Endothelial cell (in vitro differentiated cells): ENCODE data around the gene PINLYP. TPM values are rescaled to one million over a fixed set of nuclear protein-coding genes. Genes with fewer than 3 reads are reported as not detected.

Source experiments
- DNase-seq: peaks from one replicate; pipeline ENCODE4 v3.0.0; 2021; ENCODE audit warnings: low spot score
- H3K27ac Mint-ChIP-seq: one replicate; pipeline ENCODE4 v1.8.0; 2021; ENCODE audit warnings: mixed read lengths, inconsistent platforms; ENCODE audit not compliant: unreplicated experiment
- H3K27me3 Mint-ChIP-seq: one replicate; pipeline ENCODE4 v1.8.0; 2021; ENCODE audit warnings: mild to moderate bottlenecking, moderate library complexity, mixed read lengths, inconsistent platforms; ENCODE audit not compliant: unreplicated experiment
- H3K36me3 Mint-ChIP-seq: one replicate; pipeline ENCODE4 v1.8.0; 2021; ENCODE audit warnings: mild to moderate bottlenecking, low read depth, mixed read lengths, inconsistent platforms; ENCODE audit not compliant: unreplicated experiment
- H3K4me1 Mint-ChIP-seq: one replicate; pipeline ENCODE4 v1.8.0; 2021; ENCODE audit warnings: mild to moderate bottlenecking, mixed read lengths, inconsistent platforms; ENCODE audit not compliant: unreplicated experiment
- H3K4me3 Mint-ChIP-seq: one replicate; pipeline ENCODE4 v1.8.0; 2021; ENCODE audit warnings: mild to moderate bottlenecking, mixed read lengths, inconsistent platforms; ENCODE audit not compliant: unreplicated experiment
- H3K9me3 Mint-ChIP-seq: one replicate; pipeline ENCODE4 v1.8.0; 2021; ENCODE audit warnings: mixed read lengths, inconsistent platforms; ENCODE audit not compliant: unreplicated experiment
- total RNA-seq: library from RNA; stranded (reverse); fragmentation: NEBNext Ultra II Directional; extraction: Animal tissue kit (Norgen Biotek cat#: 25700); gene quantifications from one replicate; pipeline ENCODE4 v1.2.1, GENCODE V29; 2021; ENCODE audit not compliant: unreplicated experiment
- TF ChIP-seq, protein P1 (sequence below): fragments of 200-600 bp; sonication (generic); IDR thresholded peaks from one replicate; pipeline ENCODE4 v1.5.0; 2021; ENCODE audit warnings: antibody characterized with exemption; ENCODE audit not compliant: unreplicated experiment

PINLYP gene
- total RNA-seq, 1 donor from 2014 or later = 3.4 TPM

DNA sequence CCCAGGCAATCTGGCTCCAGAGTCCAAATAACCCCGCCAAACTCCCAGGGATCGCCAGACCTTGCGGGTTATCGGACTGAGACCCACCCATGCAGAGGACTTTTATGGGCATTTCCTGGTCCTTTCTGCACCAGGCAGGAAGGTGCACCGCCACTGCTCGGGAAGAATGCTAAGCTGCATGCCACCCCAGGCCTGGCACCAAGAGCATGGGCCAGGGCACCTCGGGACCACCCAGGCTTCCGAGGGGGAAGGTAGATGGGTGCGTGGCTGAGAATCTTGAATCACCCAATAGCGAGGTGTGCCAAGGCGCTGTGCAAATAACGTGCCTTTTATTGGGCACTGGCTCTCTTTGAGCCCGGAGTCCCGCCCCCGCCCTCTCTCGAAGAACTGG lies 43.0 kb upstream of the PINLYP start:
- no peaks in the 10 kb centered on the region for H3K9me3 Mint-ChIP-seq
- TF ChIP-seq, protein P1, sequence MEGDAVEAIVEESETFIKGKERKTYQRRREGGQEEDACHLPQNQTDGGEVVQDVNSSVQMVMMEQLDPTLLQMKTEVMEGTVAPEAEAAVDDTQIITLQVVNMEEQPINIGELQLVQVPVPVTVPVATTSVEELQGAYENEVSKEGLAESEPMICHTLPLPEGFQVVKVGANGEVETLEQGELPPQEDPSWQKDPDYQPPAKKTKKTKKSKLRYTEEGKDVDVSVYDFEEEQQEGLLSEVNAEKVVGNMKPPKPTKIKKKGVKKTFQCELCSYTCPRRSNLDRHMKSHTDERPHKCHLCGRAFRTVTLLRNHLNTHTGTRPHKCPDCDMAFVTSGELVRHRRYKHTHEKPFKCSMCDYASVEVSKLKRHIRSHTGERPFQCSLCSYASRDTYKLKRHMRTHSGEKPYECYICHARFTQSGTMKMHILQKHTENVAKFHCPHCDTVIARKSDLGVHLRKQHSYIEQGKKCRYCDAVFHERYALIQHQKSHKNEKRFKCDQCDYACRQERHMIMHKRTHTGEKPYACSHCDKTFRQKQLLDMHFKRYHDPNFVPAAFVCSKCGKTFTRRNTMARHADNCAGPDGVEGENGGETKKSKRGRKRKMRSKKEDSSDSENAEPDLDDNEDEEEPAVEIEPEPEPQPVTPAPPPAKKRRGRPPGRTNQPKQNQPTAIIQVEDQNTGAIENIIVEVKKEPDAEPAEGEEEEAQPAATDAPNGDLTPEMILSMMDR = no peak
- peaks cover 14% of the 10 kb centered on the region for H3K27me3 Mint-ChIP-seq
- peak; percentile 22 for DNase-seq
- H3K4me3 Mint-ChIP-seq = peak overlapping the region; percentile 85
- H3K27ac Mint-ChIP-seq = no peak overlapping the region
- peaks cover 2% of the 10 kb centered on the region for H3K4me1 Mint-ChIP-seq
- peaks cover 10% of the 10 kb centered on the region for H3K36me3 Mint-ChIP-seq

DNA sequence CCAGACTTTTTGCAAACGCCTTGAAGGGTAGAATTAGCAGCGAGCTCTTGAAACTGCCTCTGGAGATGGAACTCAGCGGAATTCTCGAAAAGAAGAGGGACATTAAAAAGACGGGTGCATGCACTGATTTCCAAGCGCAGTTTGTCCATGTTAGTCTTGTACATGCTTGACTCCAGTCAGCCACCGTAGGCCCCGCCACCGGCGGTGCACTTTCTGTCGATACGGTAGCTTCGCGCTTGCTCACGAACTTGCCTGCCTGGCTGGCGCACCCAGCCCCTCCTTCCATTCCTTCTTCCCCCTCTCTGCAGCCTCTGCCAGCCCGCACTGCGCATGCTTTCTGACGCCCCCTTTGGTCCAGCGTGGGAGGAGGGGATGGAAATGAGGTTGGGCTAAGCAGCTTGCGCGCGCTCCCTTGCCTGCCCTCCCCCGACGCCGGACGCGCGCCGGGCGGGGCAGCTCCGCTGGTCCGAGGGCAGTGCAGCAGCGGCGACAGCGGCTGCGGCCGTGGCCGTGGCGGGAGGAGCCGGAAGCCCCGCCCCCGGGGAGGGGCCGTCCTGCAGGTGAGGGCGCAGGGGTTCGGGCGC lies 42.5 kb upstream of the PINLYP start, which contains the start of gene ZNF575:
ZNF575 (plus strand) TSS at position 227 of the 584 bp plus-strand sequence. CDS start 1,235 bp downstream, outside the sequence.
- Mint-ChIP-seq H3K36me3 (peaks cover 10% of the 10 kb centered on the region), H3K9me3 (no peaks in the 10 kb centered on the region), H3K27ac (peak within 1 kb of the TSS; percentile 52), H3K27me3 (peaks cover 14% of the 10 kb centered on the region), H3K4me3 (peak within 1 kb of the TSS; percentile 93), H3K4me1 (peaks cover 2% of the 10 kb centered on the region)
- peak; percentile 78 for DNase-seq
- TF ChIP-seq, protein P1 = no peak

DNA sequence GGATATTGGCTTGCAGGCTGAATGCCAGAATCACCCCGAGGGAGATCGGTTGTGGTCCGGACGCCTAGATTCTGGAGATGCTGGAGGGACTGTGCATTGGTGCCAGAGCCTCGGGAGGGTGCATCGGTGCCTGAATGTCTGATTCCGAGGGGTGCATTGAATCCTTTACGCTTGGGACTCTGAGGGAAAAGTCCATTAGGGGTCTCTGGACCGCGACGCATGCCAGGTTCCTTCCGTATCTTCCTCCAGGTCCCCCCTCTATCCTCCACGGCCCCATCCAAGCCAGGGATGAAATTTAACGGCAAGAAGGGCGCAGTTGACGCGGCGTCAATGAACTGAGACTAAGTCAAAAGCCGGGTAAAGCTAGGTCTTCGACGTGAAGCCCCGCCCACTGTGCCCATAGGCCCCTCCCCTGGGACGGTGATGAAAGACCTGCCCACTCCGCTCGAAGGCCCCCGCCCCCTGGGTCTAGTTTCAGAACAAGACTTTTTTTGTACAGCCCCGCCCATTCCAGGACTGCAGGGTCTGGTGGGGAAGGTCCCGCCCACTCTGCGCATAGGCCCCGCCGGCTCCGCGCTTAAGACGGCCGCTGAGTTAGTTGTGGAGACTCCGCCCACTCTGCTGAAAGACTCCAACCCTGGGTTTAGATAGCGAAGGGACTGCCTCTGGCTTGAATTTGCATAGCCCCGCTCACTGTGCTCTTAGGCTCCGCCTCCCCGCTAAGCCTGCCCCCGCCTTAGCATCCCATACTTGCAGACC lies 41.9 kb upstream of the PINLYP start:
- Mint-ChIP-seq H3K9me3 (no peaks in the 10 kb centered on the region), H3K27me3 (peaks cover 14% of the 10 kb centered on the region), H3K36me3 (peaks cover 16% of the 10 kb centered on the region), H3K4me1 (peaks cover 2% of the 10 kb centered on the region), H3K27ac (peak overlapping the region; percentile 52), H3K4me3 (peak overlapping the region; percentile 93)
- DNase-seq = peak; percentile 98
- TF ChIP-seq, protein P1 = no peak

DNA sequence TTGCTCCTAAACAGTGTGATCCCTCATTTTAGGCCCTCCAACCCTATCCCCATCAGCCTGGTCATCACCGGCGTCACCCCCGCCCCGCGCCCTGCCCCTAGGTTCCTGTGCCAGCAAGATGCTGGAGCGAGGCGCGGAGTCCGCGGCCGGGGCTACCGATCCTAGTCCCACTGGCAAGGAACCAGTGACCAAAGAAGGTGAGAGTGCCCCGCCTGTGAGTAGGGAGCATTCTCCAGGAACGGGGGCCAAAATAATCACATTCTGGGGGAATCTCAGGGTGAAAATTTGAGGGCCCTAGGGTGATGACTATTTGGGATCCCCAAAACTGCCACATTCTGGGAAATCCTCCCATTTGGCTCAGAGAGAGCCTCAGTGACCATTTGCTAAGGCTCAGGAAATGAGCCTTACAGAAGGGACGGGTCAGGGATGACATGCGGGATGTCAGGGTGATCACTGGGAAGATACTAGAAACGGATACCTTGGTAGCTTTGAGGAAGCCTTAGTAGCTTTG lies 41.2 kb upstream of the PINLYP start:
- Mint-ChIP-seq H3K27ac (no peak overlapping the region), H3K27me3 (peaks cover 17% of the 10 kb centered on the region), H3K36me3 (peaks cover 22% of the 10 kb centered on the region), H3K4me1 (peaks cover 2% of the 10 kb centered on the region), H3K4me3 (peak overlapping the region; percentile 15), H3K9me3 (peaks cover 5% of the 10 kb centered on the region)
- TF ChIP-seq, protein P1 = no peak
- no peak for DNase-seq
